ENCODE results near the gene RAD51. TPM values are rescaled to one million over a fixed set of nuclear protein-coding genes. Genes with fewer than 3 reads are reported as not detected.

Gene RAD51
- total RNA-seq, 1 donor from 2014 or later: 13.2 TPM

GRCh38 chr15:40754574-40754882 is 59.6 kb downstream of the RAD51 start:
- Mint-ChIP-seq H3K27me3 (no peaks in the 10 kb centered on the region), H3K9me3 (ENCODE audit: low read depth) (no peaks in the 10 kb centered on the region), H3K36me3 (ENCODE audit: insufficient read depth) (peaks cover 3% of the 10 kb centered on the region), H3K4me3 (ENCODE audit: low read depth) (peak overlapping the region; percentile 93), H3K4me1 (ENCODE audit: low read depth) (peaks cover 9% of the 10 kb centered on the region), H3K27ac (peak overlapping the region; percentile 64)
- TF ChIP-seq CTCF (IDR thresholded peaks at IDR 0.05; ENCODE audit: unreplicated experiment): no peak
- DNase-seq (ENCODE audit: low spot score, unreplicated experiment): no peak

GRCh38 chr15:40754883-40755811 is 60.2 kb downstream of the RAD51 start, which contains the start of gene RMDN3:
RMDN3 (minus strand) TSS chr15:40755254; CDS start chr15:40754783, 471 bp downstream.
- Mint-ChIP-seq H3K4me1 (ENCODE audit: low read depth) (peaks cover 9% of the 10 kb centered on the region), H3K27me3 (no peaks in the 10 kb centered on the region), H3K27ac (peak within 1 kb of the TSS; percentile 99), H3K36me3 (ENCODE audit: insufficient read depth) (peaks cover 1% of the 10 kb centered on the region), H3K4me3 (ENCODE audit: low read depth) (peak within 1 kb of the TSS; percentile 93), H3K9me3 (ENCODE audit: low read depth) (no peaks in the 10 kb centered on the region)
- TF ChIP-seq CTCF (IDR thresholded peaks at IDR 0.05; ENCODE audit: unreplicated experiment): no peak
- peak; percentile 90 for DNase-seq (ENCODE audit: low spot score, unreplicated experiment)

- H3K36me3 Mint-ChIP-seq (ENCODE audit: insufficient read depth): peaks cover 1% of the 10 kb centered on the region
- no peaks in the 10 kb centered on the region for H3K9me3 Mint-ChIP-seq (ENCODE audit: low read depth)
- no peaks in the 10 kb centered on the region for H3K27me3 Mint-ChIP-seq
- H3K4me3 Mint-ChIP-seq (ENCODE audit: low read depth): peak overlapping the region; percentile 93
- peak overlapping the region; percentile 99 for H3K27ac Mint-ChIP-seq
- no peak for DNase-seq (ENCODE audit: low spot score, unreplicated experiment)
- no peak for TF ChIP-seq CTCF (IDR thresholded peaks at IDR 0.05; ENCODE audit: unreplicated experiment)
- peaks cover 9% of the 10 kb centered on the region for H3K4me1 Mint-ChIP-seq (ENCODE audit: low read depth)
Measured at GRCh38 chr15:40755812-40756208, 60.8 kb downstream of the RAD51 start.

- no peak for TF ChIP-seq CTCF (IDR thresholded peaks at IDR 0.05; ENCODE audit: unreplicated experiment)
- Mint-ChIP-seq H3K4me1 (ENCODE audit: low read depth) (peaks cover 9% of the 10 kb centered on the region), H3K36me3 (ENCODE audit: insufficient read depth) (peaks cover 1% of the 10 kb centered on the region), H3K4me3 (ENCODE audit: low read depth) (peak overlapping the region; percentile 49), H3K27me3 (no peaks in the 10 kb centered on the region), H3K27ac (peak overlapping the region; percentile 75), H3K9me3 (ENCODE audit: low read depth) (no peaks in the 10 kb centered on the region)
- no peak for DNase-seq (ENCODE audit: low spot score, unreplicated experiment)
Measured at GRCh38 chr15:40756938-40757337, 62.0 kb downstream of the RAD51 start.

- H3K9me3 Mint-ChIP-seq (ENCODE audit: low read depth): no peaks in the 10 kb centered on the region
- no peaks in the 10 kb centered on the region for H3K36me3 Mint-ChIP-seq (ENCODE audit: insufficient read depth)
Measured at GRCh38 chr15:40759961-40760360, 65.0 kb downstream of the RAD51 start.

More at GRCh38 chr15:40759961-40760360, 65.0 kb downstream of the RAD51 start:
- DNase-seq (ENCODE audit: low spot score, unreplicated experiment): no peak
- TF ChIP-seq CTCF (IDR thresholded peaks at IDR 0.05; ENCODE audit: unreplicated experiment): no peak
- Mint-ChIP-seq H3K27me3 (no peaks in the 10 kb centered on the region), H3K27ac (no peak overlapping the region), H3K4me1 (ENCODE audit: low read depth) (peaks cover 7% of the 10 kb centered on the region), H3K4me3 (ENCODE audit: low read depth) (no peak overlapping the region)
